OCI-M1 (cell line): ENCODE results near the gene VILL.
"Not testable (repeated sequence)": the region's sequence is repeated elsewhere in the genome, so short reads cannot be mapped to it uniquely, and the experiment has no call there.

ENCODE experiments used
- DNase-seq: peaks from one replicate; lab custom pipeline; 2025; lab: John Stamatoyannopoulos, UW

Gene VILL

GRCh38 chr3:38036286-38036685, 45.7 kb downstream of the VILL start:
- DNase-seq: no peak

GRCh38 chr3:38036906-38037305, 46.3 kb downstream of the VILL start:
- no peak for DNase-seq

GRCh38 chr3:38038447-38038911, 47.9 kb downstream of the VILL start:
- DNase-seq: peak; percentile 28

GRCh38 chr3:38039101-38039898, 48.7 kb downstream of the VILL start, which contains the start of gene DLEC1:
Gene DLEC1, plus strand, starts transcription at chr3:38039208. Its CDS starts 18 bp downstream, at chr3:38039226.
- DNase-seq: no peak

GRCh38 chr3:38039899-38040261, 49.3 kb downstream of the VILL start:
- DNase-seq: peak; percentile 78

GRCh38 chr3:38040401-38040800, 49.8 kb downstream of the VILL start:
- DNase-seq: no peak

GRCh38 chr3:38043486-38043885, 52.9 kb downstream of the VILL start:
- no peak for DNase-seq

GRCh38 chr3:38046027-38046426, 55.4 kb downstream of the VILL start:
- no peak for DNase-seq

GRCh38 chr3:38046821-38047220, 56.2 kb downstream of the VILL start:
- no peak for DNase-seq

GRCh38 chr3:38047896-38048295, 57.3 kb downstream of the VILL start:
- no peak for DNase-seq

- DNase-seq: no peak
These were observed 59.0 kb downstream of the VILL start for GRCh38 chr3:38049358-38050126.

- DNase-seq: no peak
These were observed 60.5 kb downstream of the VILL start for GRCh38 chr3:38051131-38051530.

- not testable (repeated sequence) for DNase-seq
These were observed 62.7 kb downstream of the VILL start for GRCh38 chr3:38053286-38053685.

GRCh38 chr3:38053813-38054498, 63.4 kb downstream of the VILL start:
- not testable (repeated sequence) for DNase-seq

GRCh38 chr3:38054499-38055001, 64.0 kb downstream of the VILL start:
- DNase-seq: no peak
